ENCODE measurements around the gene TAP1.

Gene TAP1

DNA sequence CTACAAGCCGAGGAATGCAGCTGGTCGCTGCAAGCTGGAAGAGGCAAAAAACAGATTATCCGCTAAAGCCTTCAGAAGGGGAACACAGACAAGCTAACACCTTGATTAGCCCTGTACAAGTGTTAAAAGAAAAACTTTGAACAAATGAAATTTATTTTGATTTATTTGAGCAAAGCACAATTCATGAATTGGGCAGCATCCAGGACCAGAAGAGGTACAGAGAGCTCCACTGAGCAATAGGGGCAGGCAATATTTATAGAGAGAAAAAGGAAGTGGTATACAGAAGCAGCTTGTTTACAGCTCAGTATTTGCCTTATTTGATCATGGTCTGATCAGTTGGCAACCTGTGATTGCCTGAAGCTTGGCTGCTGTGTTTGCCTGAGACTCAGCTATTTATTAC lies 54.3 kb downstream of the TAP1 start:
- peak in 2 of 4 experiments; percentile 13 to 14 for DNase-seq

- DNase-seq = peak; percentile 88 to 93 (median 90)
Measured at GRCh38 chr6:32796848-32797776, 56.4 kb downstream of the TAP1 start.
